GM21717 (cell line): Measurements from ENCODE around the gene ILKAP.

Experiments used
- ATAC-seq: cut with Tn5 transposase; IDR thresholded peaks from one replicate; pipeline ENCODE4 v1.9.1; 2021; ENCODE audit warnings: mild to moderate bottlenecking, moderate library complexity; ENCODE audit not compliant: unreplicated experiment

Gene ILKAP

DNA sequence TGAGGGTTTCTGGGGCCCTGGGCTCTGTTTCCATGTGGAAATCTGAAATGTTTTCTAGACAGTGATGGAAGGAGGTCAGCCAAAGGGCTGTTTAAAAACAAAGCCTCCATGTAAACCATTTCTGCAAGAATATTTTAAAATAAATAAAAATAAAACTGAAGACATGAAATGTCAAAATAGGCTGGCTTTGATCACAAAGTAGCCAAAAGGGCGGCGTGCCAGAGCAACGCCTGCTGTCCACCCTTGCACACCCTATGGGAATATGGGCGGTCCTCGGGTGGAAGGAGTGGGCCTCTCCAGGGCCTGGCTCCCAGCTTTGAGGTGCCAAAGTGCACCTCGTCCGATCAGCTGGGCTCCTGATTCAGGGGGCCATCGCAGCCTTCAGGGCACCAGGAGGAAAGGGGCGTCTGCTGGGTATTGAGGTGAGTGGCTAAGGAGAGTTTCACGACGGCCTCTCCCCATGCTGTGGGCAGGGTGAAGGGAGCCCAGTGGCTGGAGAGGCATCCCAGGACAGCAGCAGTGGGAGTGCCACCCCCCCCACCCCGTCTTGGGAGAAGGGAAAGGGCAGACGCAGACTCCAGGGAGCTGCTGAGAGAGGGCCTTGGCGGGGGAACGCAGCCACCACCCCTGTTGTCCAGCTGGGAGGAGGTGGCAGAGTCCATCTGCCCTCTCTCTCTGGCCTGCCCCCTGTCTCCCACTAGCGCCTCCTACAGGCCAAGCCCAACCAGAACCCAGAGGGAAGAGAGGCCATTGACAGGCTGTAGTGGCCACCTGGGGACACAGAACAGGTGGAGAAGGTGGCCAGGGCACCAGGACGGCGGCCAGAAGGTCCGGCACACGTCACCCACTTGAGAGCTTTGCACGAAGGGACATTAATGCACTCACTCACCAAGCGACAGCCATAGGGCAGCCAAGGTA is 50.5 kb downstream of the ILKAP start:
- ATAC-seq = no peak

DNA sequence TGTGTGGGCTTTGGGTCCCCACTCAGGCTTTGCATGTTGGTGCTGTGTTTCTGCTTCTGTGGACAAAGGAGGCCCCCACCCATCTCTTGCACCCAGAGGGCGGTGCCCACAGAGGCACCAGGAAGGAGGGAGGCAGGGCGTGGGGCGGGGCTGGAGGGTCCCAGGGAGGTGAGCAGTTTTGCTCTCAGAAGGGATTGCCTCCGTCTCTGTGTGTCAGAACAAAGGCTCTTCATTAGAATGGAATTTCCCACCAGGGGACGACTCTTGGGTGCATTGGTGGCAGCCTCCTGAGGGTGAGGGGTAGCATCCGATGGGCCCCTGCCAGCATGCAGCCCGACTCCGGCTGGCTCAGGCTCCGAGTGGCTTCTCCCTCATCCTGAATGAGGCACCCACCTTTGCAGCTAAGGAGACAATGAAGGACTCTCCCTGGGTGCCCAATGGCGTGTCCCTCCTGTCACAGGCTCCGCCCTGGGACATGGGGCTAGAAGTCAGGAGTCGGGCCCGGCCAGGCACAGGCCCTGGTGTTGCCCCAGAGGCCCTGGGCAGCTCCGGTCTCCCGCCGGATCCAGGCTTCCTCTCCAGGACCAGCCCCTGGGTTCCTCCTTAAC is 51.8 kb downstream of the ILKAP start:
- no peak for ATAC-seq

DNA sequence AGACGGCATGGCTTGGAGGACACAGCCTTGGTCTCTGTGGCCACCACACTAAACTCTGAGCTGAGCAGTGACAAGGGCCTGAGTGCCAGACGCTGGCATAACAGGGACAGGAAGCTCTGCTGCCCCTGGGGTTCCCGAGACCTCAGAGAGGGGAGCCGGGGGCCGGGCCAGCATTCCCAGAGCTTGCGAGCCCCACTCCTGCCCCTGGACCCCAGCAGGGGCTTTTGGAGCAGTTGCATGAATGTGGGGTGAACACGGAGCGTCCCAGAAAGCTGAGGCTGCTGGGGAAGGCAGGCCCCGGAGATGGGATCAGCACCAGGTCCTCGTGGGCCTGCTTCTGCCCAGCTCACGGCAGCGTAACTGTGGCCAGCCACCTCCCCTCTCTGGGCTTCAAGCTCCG is 52.3 kb downstream of the ILKAP start:
- no peak for ATAC-seq

DNA sequence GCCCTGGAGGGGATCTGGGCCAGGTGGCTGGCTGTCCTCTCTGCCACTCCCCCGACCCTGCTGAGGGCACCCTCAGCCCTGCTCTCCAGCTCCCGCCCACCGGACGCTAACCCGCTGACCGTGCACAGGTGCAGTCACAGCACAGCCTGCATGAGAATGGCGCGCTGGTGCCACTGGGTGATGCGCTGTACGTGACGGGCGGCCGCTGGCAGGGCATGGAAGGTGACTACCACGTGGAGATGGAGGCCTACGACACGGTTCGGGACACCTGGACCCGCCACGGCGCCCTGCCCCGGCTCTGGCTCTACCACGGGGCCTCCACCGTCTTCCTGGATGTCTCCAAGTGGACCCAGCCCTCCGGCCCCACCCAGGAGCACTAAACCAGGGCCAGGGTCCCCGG is 52.8 kb downstream of the ILKAP start:
- no peak for ATAC-seq

DNA sequence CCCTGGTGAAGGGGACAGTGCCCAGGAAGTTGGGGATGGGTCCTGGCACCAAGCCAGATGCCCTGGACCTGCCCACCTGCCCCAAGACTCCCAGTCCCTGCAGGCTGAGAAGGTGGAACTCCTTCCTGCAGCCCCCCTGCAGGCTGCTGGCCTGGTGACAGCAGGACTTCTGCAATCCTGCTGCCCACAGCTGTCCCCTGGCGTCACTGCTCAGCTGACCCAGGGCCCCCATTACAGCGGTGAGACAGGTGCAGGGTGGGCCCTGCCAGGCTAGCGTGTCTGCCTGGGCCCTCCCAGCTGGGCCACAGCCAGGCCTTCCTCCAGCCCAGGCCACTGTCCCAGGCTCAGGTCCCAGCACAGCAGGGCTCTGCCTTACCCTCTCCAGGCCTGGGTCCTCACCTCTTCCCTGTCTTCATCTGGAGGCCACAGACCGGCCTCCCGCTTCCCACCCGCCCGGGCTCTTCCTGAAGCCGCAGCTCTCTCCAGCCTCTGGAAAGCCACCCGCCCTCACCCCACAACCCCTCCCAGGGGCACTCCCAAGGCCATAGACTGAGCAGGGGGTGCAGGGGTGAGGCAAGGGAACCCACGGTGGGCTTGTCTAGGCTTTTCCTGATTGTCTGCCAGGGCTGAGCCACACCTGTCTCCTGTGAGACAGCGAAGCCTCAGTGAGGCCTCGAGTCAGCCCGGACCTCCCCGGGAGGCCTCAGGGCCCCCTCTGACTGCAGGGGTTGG is 53.5 kb downstream of the ILKAP start:
- no peak for ATAC-seq

DNA sequence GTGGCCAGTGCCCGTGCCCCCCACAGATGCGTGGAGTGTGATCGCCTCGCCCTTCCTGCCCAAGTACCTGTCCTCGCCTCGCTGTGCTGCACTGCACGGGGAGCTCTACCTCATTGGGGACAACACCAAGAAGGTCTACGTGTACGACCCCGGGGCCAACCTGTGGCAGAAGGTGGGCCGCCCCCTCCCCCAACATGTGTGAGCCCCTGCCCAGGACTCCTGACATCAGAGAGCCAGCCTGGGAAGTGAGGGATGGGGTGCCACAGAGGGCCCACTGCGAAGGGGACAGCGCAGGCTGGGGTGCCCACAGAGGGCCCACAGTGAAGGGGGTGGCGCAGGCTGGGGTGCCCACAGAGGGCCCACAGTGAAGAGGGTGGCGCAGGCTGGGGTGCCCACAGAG is 54.5 kb downstream of the ILKAP start:
- ATAC-seq = no peak

DNA sequence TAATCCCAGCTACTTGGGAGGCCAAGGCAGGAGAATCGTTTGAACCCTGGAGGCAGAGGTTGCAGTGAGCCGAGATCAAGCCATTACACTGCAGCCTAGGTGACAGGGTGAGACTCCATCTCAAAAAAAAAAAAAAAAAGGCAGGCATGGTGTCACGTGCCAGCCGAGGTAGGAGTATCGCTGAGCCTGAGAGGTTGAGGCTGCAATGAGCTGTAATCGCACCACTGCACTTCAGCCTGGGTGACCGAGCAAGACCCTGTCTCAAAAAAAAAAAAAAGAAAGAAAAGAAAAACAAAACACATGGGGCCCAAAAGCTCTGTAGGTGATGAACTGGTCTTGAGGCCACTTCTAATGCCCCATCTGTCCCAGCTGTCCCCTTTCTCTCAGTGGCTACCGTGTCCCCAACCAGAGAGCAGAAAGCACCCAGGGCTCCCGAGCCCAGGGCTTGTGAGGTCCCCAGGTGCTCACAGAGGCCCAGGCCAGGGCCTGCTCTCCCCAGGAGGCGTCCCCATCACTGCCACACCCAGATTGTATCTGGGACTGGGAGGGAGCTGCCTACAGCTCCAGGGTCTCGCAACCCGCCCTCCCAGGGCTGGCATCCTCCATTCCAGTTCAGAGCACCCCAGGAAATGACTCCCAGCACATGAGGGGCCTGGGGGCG is 56.5 kb downstream of the ILKAP start:
- ATAC-seq = no peak

DNA sequence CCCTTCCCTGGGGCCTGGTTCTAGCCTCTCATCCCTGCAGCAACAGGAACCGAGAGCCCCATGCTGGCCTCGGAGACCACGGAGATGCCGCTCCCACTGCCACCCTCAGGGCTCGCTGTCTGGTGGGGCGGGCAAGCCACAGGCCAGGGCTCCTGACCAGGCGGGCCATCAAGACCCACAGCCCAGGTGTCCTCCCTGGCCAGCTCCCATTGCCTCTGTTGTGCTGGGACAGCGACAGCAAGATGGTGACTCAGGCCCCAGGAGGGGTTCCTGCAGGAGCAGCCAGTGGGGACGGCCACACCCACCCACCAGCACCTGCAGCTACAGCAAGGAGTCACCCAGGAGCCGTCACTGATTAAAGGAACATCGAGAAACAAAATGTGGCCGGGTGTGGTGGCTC is 57.6 kb downstream of the ILKAP start:
- no peak for ATAC-seq

DNA sequence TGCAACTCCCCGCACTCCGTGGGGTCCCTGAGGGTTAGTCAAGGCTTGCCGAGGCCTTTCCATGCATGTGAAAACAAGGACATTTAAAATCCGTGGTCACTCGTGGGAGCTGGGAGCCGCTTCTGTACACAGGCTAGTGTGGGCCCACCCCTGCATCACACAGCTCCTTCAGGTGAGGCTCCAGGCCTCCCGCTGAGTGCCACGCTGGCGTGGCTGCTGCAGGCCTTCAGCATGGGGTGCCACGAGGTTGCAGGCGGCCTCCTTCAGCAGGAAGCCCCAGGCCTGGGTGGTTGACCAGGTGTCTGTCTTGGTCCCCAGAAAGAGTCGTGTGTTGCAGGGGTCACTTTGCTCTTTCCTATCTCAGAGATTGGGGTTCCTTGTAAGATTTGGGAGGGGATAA is 58.4 kb downstream of the ILKAP start:
- ATAC-seq = no peak

DNA sequence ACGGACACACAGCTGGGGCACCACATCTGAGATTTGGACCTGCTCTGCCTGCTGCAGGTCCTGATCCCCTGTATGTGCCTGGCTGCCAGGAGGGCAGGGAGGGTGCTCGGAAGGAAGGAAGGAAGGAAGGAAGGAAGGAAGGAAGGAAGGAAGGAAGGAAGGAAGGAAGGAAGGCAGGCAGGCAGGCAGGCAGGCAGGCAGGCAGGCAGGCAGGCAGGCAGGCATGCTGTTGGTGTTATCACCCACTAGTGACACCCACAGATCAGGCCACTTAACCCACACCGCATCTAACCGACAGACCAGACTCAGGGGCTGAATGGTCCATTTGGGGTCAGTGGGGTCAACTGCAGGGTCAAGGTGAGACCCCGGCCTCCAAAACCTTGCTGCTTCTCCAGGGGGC is 59.2 kb downstream of the ILKAP start:
- ATAC-seq = no peak

DNA sequence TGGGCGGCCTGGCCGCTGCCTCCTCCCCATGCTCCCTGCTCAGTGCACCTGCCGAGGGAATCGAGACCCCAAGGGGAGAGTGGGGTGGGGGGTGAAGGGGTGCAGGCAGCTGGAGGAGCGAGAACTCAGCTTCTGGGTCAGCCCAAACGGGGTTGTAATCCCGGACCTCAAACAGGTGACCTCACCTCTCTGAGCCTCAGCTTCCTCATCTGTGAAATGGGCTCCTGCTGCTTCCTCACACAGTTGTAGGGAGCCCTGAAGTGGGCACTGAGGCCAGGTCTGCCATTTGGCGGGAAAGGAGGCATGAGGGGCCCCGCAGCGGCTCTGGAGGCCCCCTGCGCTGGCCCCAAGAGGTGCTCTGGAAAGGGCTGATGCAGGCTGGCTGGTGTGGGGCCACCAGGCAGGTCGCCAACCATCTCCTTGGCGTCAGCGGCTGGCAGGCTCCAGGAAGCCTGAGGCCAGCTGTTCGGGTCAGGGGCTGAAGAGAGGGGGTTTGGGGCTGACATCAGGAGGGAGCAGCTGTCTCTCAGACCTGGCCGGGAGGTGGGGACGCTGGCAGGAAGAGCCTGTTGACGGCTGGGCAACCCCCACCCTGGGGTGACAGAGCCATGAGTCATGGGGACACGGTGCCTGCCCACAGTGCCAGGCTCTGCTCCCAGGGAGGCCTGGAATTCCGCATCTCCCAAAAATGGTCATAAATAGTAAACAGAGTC is 60.1 kb downstream of the ILKAP start:
- ATAC-seq = no peak

DNA sequence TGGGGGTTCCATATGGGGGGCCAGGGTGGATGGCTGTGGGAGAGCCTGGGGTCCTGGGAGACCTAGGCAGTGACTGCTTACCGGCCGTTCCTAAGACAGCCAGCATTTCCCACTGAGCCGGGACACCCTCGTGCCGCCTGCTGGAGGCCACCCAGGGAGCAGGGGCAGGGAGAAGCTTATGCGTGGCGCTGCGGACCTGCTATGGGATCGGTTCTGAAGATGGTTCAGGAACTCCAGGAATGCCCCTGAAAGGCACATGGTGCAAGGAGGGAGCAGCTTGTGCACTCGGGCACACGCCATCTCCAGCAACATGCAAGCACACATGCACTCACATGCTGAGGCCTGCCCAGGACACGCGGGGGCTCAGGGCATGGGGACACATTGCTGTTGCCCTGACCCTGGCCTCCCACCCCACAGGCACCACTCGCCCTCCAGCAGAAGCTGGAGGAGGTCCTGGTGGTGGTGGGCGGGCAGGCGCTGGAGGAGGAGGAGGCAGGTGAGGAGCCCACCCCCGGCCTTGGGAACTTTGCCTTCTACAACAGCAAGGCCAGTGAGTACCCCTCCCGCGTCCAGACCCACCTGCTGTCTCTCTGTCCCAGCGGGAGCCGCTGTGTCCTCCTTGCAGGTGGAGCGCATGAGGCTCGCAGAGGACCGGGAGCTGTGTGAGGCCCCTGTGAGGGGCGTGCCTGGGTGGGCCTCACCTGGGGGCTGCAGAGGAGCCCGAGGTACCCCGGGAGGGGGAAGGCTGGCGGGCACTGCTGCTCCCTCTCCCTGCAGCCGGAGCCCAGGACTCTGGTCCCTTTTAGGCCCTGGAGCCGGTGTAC is 60.9 kb downstream of the ILKAP start:
- ATAC-seq = no peak

DNA sequence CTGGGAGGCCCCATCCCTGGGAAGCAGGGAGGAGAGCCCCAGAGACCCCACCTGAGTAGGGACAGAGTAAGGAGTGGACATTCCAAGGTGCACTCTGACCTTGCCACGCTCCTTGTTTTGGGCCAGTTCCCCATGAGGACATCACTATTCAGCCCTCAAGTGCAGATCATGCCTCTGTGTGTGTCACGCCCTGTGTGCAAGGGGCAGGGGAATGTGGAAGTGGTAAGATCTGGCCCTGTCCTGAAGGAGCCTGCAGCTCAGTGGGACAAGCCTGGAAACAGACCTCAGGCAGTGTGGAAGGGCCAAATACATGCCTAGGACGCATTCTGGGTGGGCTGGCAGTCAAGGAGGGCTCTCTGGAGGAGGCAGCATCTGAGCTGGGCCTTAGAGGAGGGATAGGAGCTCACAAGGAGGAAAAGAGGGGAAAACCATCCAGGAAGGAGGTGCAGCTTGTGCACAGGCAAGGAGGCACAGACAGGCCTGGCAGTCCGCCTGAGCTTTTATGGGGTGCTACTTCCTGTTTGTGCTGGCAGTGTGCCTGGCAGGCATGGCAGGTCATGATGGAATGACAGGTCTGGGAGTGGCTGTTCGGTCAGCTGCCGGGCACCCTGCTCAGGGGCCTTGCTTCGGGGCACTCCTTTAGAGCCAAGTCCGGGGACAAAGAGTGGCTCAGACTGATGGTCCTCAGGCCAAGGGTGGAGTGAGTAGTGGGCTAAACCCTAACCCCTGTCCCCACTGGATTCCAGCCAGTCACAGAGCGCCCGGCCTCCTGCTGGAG is 61.8 kb downstream of the ILKAP start:
- no peak for ATAC-seq

DNA sequence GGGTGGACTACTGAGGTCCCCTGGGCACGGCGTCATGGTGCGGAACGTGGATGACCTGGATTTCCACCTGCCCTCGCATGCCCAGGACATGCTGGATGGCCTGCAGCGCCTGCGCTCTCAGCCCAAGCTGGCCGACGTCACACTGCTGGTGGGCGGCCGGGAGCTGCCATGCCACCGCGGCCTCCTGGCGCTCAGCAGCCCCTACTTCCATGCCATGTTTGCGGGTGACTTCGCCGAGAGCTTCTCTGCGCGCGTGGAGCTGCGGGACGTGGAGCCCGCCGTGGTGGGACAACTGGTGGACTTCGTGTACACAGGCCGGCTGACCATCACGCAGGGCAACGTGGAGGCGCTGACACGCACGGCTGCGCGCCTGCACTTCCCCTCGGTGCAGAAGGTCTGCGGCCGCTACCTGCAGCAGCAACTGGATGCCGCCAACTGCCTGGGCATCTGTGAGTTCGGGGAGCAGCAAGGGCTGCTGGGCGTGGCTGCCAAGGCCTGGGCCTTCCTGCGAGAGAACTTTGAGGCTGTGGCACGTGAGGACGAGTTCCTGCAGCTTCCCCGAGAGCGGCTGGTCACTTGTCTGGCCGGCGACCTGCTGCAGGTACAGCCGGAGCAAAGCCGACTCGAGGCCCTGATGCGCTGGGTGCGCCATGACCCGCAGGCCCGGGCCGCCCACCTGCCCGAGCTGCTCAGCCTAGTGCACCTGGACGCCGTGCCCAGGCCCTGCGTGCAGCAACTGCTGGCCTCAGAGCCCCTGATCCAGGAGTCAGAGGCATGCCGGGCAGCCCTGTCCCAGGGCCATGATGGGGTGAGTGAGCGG is 62.6 kb downstream of the ILKAP start:
- no peak for ATAC-seq

DNA sequence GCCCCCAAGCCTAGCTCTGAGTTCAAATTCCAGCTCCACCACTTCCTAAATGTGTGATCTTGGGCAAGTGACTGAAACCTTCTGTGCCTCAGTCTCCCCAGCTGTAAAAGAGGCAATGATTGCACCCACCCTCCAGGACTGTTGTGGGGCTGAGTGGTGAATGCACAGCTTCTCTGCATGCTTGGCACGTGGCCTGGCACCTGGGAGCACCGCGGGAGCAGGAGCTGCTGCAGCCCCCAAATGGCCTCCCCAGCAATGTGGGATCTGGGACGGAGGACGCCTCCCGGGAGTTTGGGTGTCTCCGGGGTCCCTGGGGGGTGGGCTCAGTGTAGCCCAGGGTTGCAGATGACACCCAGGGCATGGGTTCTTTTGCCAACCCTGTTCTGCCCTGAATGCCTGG is 63.5 kb downstream of the ILKAP start:
- no peak for ATAC-seq

DNA sequence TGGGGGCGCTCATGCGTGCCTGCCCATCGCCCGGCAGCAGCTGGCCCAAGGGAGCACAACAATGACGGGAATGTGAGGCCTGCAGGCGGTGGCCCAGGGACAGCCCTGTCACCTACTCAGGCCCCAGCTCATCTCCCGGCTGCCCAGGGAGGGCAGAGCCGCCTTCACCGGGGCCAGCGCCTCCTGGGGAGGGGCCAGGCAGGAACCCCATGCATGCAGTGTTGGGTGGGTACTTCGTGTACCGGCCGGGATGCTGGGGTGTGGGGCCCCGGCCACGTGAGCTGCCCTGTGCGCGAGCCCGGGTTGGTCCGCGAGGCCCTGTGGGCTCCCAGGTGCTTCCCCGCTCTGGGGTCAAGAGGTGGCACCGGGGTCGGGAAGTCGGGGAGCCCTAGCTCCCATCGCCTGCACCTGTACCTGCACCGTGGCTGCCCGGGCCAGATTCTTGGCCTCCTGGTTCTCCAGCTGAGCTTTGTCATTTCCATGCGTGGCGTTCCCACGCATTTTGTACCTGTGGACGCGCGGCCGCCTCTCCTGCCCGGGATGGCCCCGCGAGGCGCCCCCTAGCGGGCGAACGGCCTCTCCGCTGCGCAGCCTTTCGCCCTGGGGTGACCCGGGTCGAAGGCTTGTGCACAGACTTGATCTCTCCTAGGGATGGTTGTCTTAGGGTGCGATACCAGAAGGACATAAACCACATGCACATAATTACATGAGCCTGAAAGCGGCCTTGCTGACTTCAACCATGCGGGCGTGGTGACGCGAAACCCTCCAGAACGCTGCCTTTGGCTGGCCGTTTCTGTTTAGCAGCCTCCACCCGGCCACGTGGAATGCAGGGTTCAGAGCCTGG is 64.1 kb downstream of the ILKAP start:
- ATAC-seq = no peak
